K562 treated with DMSO at 1 percent for 48 hours (cell line): Measurements from ENCODE around the gene GBP6. TPM values are rescaled to one million over a fixed set of nuclear protein-coding genes. Genes with fewer than 3 reads are reported as not detected.

Experiments
- total RNA-seq: library from RNA; unstranded; fragments of 300-600 nt; gene quantifications from 2 replicates; pipeline ENCODE4 v1.2.3, GENCODE V29; 2022; ENCODE audit warnings: low replicate concordance; ENCODE audit errors: extremely low read depth

GBP6 gene, protein sequence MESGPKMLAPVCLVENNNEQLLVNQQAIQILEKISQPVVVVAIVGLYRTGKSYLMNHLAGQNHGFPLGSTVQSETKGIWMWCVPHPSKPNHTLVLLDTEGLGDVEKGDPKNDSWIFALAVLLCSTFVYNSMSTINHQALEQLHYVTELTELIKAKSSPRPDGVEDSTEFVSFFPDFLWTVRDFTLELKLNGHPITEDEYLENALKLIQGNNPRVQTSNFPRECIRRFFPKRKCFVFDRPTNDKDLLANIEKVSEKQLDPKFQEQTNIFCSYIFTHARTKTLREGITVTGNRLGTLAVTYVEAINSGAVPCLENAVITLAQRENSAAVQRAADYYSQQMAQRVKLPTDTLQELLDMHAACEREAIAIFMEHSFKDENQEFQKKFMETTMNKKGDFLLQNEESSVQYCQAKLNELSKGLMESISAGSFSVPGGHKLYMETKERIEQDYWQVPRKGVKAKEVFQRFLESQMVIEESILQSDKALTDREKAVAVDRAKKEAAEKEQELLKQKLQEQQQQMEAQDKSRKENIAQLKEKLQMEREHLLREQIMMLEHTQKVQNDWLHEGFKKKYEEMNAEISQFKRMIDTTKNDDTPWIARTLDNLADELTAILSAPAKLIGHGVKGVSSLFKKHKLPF
- not detected in 2 replicates for total RNA-seq

DNA sequence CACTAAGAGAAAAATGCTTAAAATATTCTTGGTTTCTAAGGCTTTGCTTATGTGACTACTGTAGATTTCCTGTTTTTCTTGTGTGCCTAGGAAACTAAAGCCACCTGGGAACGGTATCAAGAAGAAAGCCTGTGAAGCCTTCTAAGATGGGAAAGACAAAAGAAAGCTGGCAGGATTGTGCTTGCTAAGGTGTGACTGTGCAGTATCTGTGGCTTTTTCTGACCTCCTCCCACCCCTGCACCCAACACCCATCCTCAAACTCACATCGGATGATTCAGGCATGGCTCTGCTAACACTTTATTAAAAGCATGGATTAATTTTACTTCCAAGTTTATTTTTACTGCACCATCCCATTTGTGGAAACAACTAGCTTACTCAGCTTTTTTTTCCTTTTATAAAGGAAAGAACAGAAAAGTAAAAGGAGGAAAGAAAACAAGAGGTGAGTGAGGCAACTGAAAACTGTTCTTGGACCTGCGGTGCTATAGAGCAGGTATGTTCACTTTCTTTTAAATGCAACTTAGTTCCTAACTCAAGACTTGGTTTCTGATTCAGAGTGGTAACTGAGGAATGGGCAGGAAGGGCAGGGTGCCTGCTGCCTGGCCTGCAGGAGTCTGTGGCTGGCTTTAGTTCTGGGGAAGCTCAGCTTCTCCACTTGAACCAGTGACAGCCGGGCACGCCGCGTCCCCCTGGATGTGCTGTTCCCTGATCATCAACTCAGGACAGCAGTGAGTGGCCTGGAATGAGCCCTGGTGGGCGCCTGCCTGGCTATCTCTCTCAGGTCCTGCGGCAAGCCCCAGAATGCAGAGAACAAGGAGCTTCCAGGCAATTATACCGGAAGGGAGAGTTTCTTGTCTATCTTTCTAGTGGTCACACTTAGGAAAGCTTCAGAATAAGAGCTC lies at the start of gene GBP6:
Gene GBP6 (plus strand): TSS at position 422 of the 899 bp plus-strand sequence. CDS start 4,493 bp downstream, outside the sequence.

Other genes with a start within 250 kb of the GBP6 start
- not detected in 2 replicates for gene GBP2, start 237.9 kb upstream of the GBP6 start, total RNA-seq
- not detected in 2 replicates for gene GBP7, start 188.1 kb upstream of the GBP6 start, total RNA-seq
- not detected in 2 replicates for gene GBP4, start 165.1 kb upstream of the GBP6 start, total RNA-seq
- not detected in 2 replicates for gene GBP5, start 91.2 kb upstream of the GBP6 start, total RNA-seq
- gene LRRC8B, start 160.8 kb downstream of the GBP6 start, total RNA-seq = not detected in 2 replicates